HL-60 (cell line): ENCODE results near the gene OR2A42.
"Not testable (repeated sequence)": the region's sequence is repeated elsewhere in the genome, so short reads cannot be mapped to it uniquely, and the experiment has no call there.

ENCODE experiments used
- POLR2AphosphoS5 ChIP-seq: IDR thresholded peaks from 2 replicates; pipeline ENCODE4 v1.6.1; 2012; ENCODE audit warnings: low read depth
- TF ChIP-seq, protein P1 (sequence below): IDR thresholded peaks from one replicate; pipeline ENCODE4 v1.5.1; 2011; ENCODE audit warnings: low read length, control low read depth, inconsistent platforms; ENCODE audit not compliant: insufficient read depth
- TF ChIP-seq, protein P2 (sequence below): IDR thresholded peaks from 2 replicates; pipeline ENCODE4 v1.6.1; 2012; ENCODE audit warnings: low read depth; ENCODE audit not compliant: insufficient replicate concordance

DNA sequence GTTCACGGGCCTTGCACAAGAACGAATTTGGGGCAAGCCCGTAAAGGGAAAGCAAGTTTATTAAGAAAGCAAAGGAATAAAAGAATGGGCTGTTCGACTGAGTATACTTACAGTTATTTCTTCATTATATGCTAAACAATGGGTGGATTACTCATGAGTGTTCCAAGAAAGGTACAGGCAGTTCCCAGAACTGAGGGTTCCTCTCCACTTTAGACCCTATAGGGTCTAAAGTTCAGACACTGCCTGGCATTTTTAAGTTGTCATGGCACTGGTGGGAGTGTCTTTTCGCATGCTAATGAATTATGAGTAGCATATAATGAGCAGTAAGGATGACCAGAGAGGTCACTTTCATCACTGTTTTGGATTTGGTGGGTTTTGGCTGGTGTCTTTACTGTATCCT is 34.1 kb downstream of the OR2A42 start:
- TF ChIP-seq, protein P1, sequence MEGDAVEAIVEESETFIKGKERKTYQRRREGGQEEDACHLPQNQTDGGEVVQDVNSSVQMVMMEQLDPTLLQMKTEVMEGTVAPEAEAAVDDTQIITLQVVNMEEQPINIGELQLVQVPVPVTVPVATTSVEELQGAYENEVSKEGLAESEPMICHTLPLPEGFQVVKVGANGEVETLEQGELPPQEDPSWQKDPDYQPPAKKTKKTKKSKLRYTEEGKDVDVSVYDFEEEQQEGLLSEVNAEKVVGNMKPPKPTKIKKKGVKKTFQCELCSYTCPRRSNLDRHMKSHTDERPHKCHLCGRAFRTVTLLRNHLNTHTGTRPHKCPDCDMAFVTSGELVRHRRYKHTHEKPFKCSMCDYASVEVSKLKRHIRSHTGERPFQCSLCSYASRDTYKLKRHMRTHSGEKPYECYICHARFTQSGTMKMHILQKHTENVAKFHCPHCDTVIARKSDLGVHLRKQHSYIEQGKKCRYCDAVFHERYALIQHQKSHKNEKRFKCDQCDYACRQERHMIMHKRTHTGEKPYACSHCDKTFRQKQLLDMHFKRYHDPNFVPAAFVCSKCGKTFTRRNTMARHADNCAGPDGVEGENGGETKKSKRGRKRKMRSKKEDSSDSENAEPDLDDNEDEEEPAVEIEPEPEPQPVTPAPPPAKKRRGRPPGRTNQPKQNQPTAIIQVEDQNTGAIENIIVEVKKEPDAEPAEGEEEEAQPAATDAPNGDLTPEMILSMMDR = not testable (repeated sequence)
- not testable (repeated sequence) for TF ChIP-seq POLR2AphosphoS5
- TF ChIP-seq, protein P2, sequence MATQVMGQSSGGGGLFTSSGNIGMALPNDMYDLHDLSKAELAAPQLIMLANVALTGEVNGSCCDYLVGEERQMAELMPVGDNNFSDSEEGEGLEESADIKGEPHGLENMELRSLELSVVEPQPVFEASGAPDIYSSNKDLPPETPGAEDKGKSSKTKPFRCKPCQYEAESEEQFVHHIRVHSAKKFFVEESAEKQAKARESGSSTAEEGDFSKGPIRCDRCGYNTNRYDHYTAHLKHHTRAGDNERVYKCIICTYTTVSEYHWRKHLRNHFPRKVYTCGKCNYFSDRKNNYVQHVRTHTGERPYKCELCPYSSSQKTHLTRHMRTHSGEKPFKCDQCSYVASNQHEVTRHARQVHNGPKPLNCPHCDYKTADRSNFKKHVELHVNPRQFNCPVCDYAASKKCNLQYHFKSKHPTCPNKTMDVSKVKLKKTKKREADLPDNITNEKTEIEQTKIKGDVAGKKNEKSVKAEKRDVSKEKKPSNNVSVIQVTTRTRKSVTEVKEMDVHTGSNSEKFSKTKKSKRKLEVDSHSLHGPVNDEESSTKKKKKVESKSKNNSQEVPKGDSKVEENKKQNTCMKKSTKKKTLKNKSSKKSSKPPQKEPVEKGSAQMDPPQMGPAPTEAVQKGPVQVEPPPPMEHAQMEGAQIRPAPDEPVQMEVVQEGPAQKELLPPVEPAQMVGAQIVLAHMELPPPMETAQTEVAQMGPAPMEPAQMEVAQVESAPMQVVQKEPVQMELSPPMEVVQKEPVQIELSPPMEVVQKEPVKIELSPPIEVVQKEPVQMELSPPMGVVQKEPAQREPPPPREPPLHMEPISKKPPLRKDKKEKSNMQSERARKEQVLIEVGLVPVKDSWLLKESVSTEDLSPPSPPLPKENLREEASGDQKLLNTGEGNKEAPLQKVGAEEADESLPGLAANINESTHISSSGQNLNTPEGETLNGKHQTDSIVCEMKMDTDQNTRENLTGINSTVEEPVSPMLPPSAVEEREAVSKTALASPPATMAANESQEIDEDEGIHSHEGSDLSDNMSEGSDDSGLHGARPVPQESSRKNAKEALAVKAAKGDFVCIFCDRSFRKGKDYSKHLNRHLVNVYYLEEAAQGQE = not testable (repeated sequence)
